ENCODE data around the gene TMC8. TPM values are rescaled to one million over a fixed set of nuclear protein-coding genes. Genes with fewer than 3 reads are reported as not detected.

TMC8 gene
- total RNA-seq, 1 experiment from 2014 or later = not detected

GRCh38 chr17:78116411-78116810 is 14.2 kb upstream of the TMC8 start:
- intact Hi-C loops (cut with micrococcal nuclease; ENCODE audit: unreplicated experiment) = no loop called here
- no peaks in the 10 kb centered on the region for H3K9me3 Mint-ChIP-seq (ENCODE audit: unreplicated experiment)

GRCh38 chr17:78117027-78117981 is 13.3 kb upstream of the TMC8 start:
- BruUV-seq (replicated peaks) = no TSS peak
- Mint-ChIP-seq H3K4me3 (ENCODE audit: unreplicated experiment) (no peak overlapping the region), H3K27me3 (ENCODE audit: insufficient read depth, unreplicated experiment) (no peaks in the 10 kb centered on the region), H3K27ac (ENCODE audit: unreplicated experiment) (no peak overlapping the region), H3K9me3 (ENCODE audit: unreplicated experiment) (no peaks in the 10 kb centered on the region), H3K4me1 (ENCODE audit: low read depth, unreplicated experiment) (peaks cover 5% of the 10 kb centered on the region), H3K36me3 (ENCODE audit: insufficient read depth, unreplicated experiment) (peaks cover 19% of the 10 kb centered on the region)
- intact Hi-C loops (cut with micrococcal nuclease; ENCODE audit: unreplicated experiment) = no loop called here
- Histone ChIP-seq H3K27me3 (replicated peaks; ENCODE audit: control insufficient read depth, insufficient read depth, low read length) (no peaks in the 10 kb centered on the region), H3K36me3 (ENCODE audit: control insufficient read depth, insufficient read depth, low read length) (peaks cover 1% of the 10 kb centered on the region), H3K4me3 (ENCODE audit: low read depth, low read length) (no peak overlapping the region), H3K4me1 (peaks cover 4% of the 10 kb centered on the region; the same call in 1 of the 2 replicates), H3K9me3 (no peaks in the 10 kb centered on the region)
- ChIA-PET POLR2A (no interaction called here), CTCF (no interaction called here)
- DNase-seq = peak in 1 of 2 experiments; percentile 57
- TF ChIP-seq CTCF (IDR thresholded peaks at IDR 0.05; ENCODE audit: insufficient read depth in 1 of 2, low read depth in 1 of 2, low read length in 1 of 2, severe bottlenecking in 1 of 2, unreplicated experiment in 1 of 2) = peak; percentile 50 to 60

More at GRCh38 chr17:78116411-78116810, 14.2 kb upstream of the TMC8 start:
- peaks cover 13% of the 10 kb centered on the region for H3K36me3 Mint-ChIP-seq (ENCODE audit: insufficient read depth, unreplicated experiment)
- H3K4me1 Mint-ChIP-seq (ENCODE audit: low read depth, unreplicated experiment) = peaks cover 6% of the 10 kb centered on the region
- Histone ChIP-seq H3K4me3 (ENCODE audit: low read depth, low read length) (no peak overlapping the region), H3K4me1 (peaks cover 4% of the 10 kb centered on the region; the same call in 1 of the 2 replicates), H3K9me3 (no peaks in the 10 kb centered on the region), H3K36me3 (ENCODE audit: control insufficient read depth, insufficient read depth, low read length) (peaks cover 1% of the 10 kb centered on the region), H3K27me3 (replicated peaks; ENCODE audit: control insufficient read depth, insufficient read depth, low read length) (no peaks in the 10 kb centered on the region)
- no peak for TF ChIP-seq CTCF (IDR thresholded peaks at IDR 0.05; ENCODE audit: insufficient read depth in 1 of 2, low read depth in 1 of 2, low read length in 1 of 2, severe bottlenecking in 1 of 2, unreplicated experiment in 1 of 2)
- BruUV-seq (replicated peaks) = no TSS peak
- no peaks in the 10 kb centered on the region for H3K27me3 Mint-ChIP-seq (ENCODE audit: insufficient read depth, unreplicated experiment)
- CTCF ChIA-PET = no interaction called here
- no peak for DNase-seq
- H3K27ac Mint-ChIP-seq (ENCODE audit: unreplicated experiment) = no peak overlapping the region
- POLR2A ChIA-PET = no interaction called here
- no peak overlapping the region for H3K4me3 Mint-ChIP-seq (ENCODE audit: unreplicated experiment)

GRCh38 chr17:78118801-78119241 is 11.8 kb upstream of the TMC8 start:
- no peaks in the 10 kb centered on the region for H3K4me1 ChIP-seq
- no peak for DNase-seq
- no TSS peak for BruUV-seq (replicated peaks)
- TF ChIP-seq CTCF (IDR thresholded peaks at IDR 0.05; ENCODE audit: insufficient read depth in 1 of 2, low read depth in 1 of 2, low read length in 1 of 2, severe bottlenecking in 1 of 2, unreplicated experiment in 1 of 2) = no peak
- ChIA-PET POLR2A (no interaction called here), CTCF (no interaction called here)
- no peak overlapping the region for H3K4me3 ChIP-seq (ENCODE audit: low read depth, low read length)
- intact Hi-C loops (cut with micrococcal nuclease; ENCODE audit: unreplicated experiment) = no loop called here
- H3K4me3 Mint-ChIP-seq (ENCODE audit: unreplicated experiment) = no peak overlapping the region
- no peaks in the 10 kb centered on the region for H3K9me3 ChIP-seq
- H3K27ac Mint-ChIP-seq (ENCODE audit: unreplicated experiment) = no peak overlapping the region
- peaks cover 2% of the 10 kb centered on the region; the same call in 1 of the 2 replicates for H3K36me3 ChIP-seq (ENCODE audit: control insufficient read depth, insufficient read depth, low read length)
- H3K9me3 Mint-ChIP-seq (ENCODE audit: unreplicated experiment) = no peaks in the 10 kb centered on the region
- no peaks in the 10 kb centered on the region for H3K4me1 Mint-ChIP-seq (ENCODE audit: low read depth, unreplicated experiment)
- H3K27me3 ChIP-seq (replicated peaks; ENCODE audit: control insufficient read depth, insufficient read depth, low read length) = no peaks in the 10 kb centered on the region
- H3K27me3 Mint-ChIP-seq (ENCODE audit: insufficient read depth, unreplicated experiment) = no peaks in the 10 kb centered on the region
- peaks cover 19% of the 10 kb centered on the region for H3K36me3 Mint-ChIP-seq (ENCODE audit: insufficient read depth, unreplicated experiment)

Measured in Caco-2 (cell line).